MM.1S (cell line): Measurements from ENCODE around the gene EVX2.

ENCODE experiments used
- EZH2 ChIP-seq: fragments of 300-600 bp; sonication (generic); optimal IDR thresholded peaks from 2 replicates; pipeline ENCODE3; 2017; ENCODE audit warnings: low read depth, mild to moderate bottlenecking, antibody characterized with exemption, low read length, mixed read lengths
- EZH2phosphoT487 ChIP-seq: fragments of 300-600 bp; sonication (generic); IDR thresholded peaks from 2 replicates; pipeline ENCODE4 v1.6.1; 2018; ENCODE audit warnings: antibody characterized with exemption, low read length
- TF ChIP-seq, protein P1 (sequence below): fragments of 300-600 bp; sonication (generic); IDR thresholded peaks from 2 replicates; pipeline ENCODE4 v1.5.1; 2016; ENCODE audit warnings: antibody characterized with exemption, low read length, mixed read lengths

DNA sequence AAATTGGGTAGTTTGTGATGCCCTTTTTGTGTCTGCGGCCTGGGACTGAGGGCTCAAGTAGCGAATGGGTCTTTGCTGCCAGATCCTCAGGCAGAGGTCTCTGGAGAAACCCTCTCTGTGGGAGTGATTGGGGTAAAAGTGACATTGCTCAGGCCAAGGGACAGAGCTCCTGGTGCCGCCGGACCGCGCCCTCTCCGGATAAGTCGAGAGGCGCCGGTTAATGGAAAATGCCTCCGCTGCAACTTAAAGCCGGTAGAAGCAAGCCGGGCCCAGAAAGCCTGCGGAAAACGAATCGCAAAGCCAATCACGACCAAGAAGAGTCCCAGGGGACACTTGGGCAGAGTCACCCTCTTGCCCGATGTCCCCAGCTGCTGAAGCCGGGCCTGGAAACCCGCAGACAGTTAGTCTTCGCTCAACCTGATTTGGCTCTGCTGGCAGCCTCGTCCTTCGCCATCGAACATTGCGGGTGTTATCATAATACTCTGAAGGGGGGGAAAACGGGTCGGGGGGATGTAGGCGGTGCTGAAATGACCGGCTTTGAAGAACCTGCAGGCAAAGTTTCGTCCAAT, 15.5 kb upstream of the EVX2 start:
- TF ChIP-seq, protein P1, sequence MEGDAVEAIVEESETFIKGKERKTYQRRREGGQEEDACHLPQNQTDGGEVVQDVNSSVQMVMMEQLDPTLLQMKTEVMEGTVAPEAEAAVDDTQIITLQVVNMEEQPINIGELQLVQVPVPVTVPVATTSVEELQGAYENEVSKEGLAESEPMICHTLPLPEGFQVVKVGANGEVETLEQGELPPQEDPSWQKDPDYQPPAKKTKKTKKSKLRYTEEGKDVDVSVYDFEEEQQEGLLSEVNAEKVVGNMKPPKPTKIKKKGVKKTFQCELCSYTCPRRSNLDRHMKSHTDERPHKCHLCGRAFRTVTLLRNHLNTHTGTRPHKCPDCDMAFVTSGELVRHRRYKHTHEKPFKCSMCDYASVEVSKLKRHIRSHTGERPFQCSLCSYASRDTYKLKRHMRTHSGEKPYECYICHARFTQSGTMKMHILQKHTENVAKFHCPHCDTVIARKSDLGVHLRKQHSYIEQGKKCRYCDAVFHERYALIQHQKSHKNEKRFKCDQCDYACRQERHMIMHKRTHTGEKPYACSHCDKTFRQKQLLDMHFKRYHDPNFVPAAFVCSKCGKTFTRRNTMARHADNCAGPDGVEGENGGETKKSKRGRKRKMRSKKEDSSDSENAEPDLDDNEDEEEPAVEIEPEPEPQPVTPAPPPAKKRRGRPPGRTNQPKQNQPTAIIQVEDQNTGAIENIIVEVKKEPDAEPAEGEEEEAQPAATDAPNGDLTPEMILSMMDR: no peak
- no peak for TF ChIP-seq EZH2
- no peak for TF ChIP-seq EZH2phosphoT487
